GM19328 (cell line): ENCODE results near the gene ZNF618.

ENCODE experiments used
- ATAC-seq: cut with Tn5 transposase; IDR thresholded peaks from one replicate; pipeline ENCODE4 v1.9.1; 2021; ENCODE audit warnings: mild to moderate bottlenecking, moderate library complexity; ENCODE audit not compliant: unreplicated experiment

The ZNF618 gene

GRCh38 chr9:113955076-113955752 is 79.1 kb downstream of the ZNF618 start:
- no peak for ATAC-seq

- no peak for ATAC-seq
These were observed 80.8 kb downstream of the ZNF618 start for GRCh38 chr9:113956901-113957300.

GRCh38 chr9:113957351-113957750 is 81.2 kb downstream of the ZNF618 start:
- ATAC-seq, result no peak

- ATAC-seq, result no peak
These were observed 81.8 kb downstream of the ZNF618 start for GRCh38 chr9:113957821-113958341.

GRCh38 chr9:113958556-113958955 is 82.4 kb downstream of the ZNF618 start:
- ATAC-seq, result no peak

GRCh38 chr9:113960768-113961167 is 84.7 kb downstream of the ZNF618 start:
- no peak for ATAC-seq

- no peak for ATAC-seq
These were observed 86.3 kb downstream of the ZNF618 start for GRCh38 chr9:113962396-113962795.

- peak; percentile 57 for ATAC-seq
These were observed 87.0 kb downstream of the ZNF618 start for GRCh38 chr9:113963017-113963620.

GRCh38 chr9:113963696-113964494 is 87.8 kb downstream of the ZNF618 start:
- ATAC-seq, result no peak

GRCh38 chr9:113964495-113965170 is 88.5 kb downstream of the ZNF618 start:
- ATAC-seq, result no peak

- ATAC-seq, result no peak
These were observed 90.3 kb downstream of the ZNF618 start for GRCh38 chr9:113966394-113966793.

GRCh38 chr9:113967380-113967779 is 91.3 kb downstream of the ZNF618 start:
- ATAC-seq, result no peak

GRCh38 chr9:113969343-113969742 is 93.2 kb downstream of the ZNF618 start:
- no peak for ATAC-seq

- no peak for ATAC-seq
These were observed 97.1 kb downstream of the ZNF618 start for GRCh38 chr9:113973226-113973625.

GRCh38 chr9:113973963-113974413 is 97.9 kb downstream of the ZNF618 start:
- ATAC-seq, result no peak

GRCh38 chr9:113976915-113977314 is 100.8 kb downstream of the ZNF618 start:
- ATAC-seq, result no peak

GRCh38 chr9:113978725-113979342 is 102.7 kb downstream of the ZNF618 start:
- no peak for ATAC-seq

GRCh38 chr9:113979343-113980127 is 103.4 kb downstream of the ZNF618 start:
- no peak for ATAC-seq

- no peak for ATAC-seq
These were observed 108.7 kb downstream of the ZNF618 start for GRCh38 chr9:113984639-113985380.
